HEK293 (cell line): ENCODE measurements around the gene PPIC.

Source experiments
- CTCF ChIA-PET: fragments of 350-600 bp; formaldehyde crosslinking; extraction: SDS; loops from one replicate; lab custom pipeline; 2021; ENCODE audit warnings: antibody characterized with exemption; lab: Yijun Ruan, JAX
- POLR2A ChIA-PET: fragments of 300-600 bp; formaldehyde crosslinking; extraction: SDS; loops from one replicate; lab custom pipeline; 2020; ENCODE audit warnings: antibody characterized with exemption, inconsistent platforms; lab: Yijun Ruan, JAX
- H3K27ac ChIP-seq: fragments of 200-500 bp; sonication (Bioruptor generic); 2 replicates; pipeline ENCODE4 v1.5.1; 2014; ENCODE audit warnings: low read depth, low read length, control low read depth, inconsistent platforms; ENCODE audit errors: extremely low read depth
- H3K36me3 ChIP-seq, 2 experiments: fragments of 200-500 bp in 1 of 2; sonication (Bioruptor generic) in 1 of 2; 1 replicate in 1 of 2; 2 replicates in 1 of 2; pipeline ENCODE4 v1.5.1; 2014 to 2017; ENCODE audit warnings: inconsistent platforms in 2 of 2, low read length in 2 of 2; ENCODE audit not compliant: control insufficient read depth in 2 of 2, insufficient read depth in 1 of 2
- H3K4me1 ChIP-seq: fragments of 200-500 bp; sonication (Bioruptor generic); 2 replicates; pipeline ENCODE4 v1.5.1; 2014; ENCODE audit warnings: mild to moderate bottlenecking, low read length, inconsistent platforms; ENCODE audit not compliant: control insufficient read depth, insufficient read depth
- H3K4me3 ChIP-seq: 2 replicates; pipeline ENCODE4 v1.5.1; 2011; ENCODE audit warnings: low read depth, mild to moderate bottlenecking, control low read depth, low read length, moderate library complexity
- H3K9me3 ChIP-seq: fragments of 200-500 bp; sonication (Bioruptor generic); 2 replicates; pipeline ENCODE4 v1.5.1; 2014; ENCODE audit warnings: low read depth, low read length, inconsistent platforms; ENCODE audit not compliant: control insufficient read depth, insufficient read depth
- ATF2 ChIP-seq: fragments of 450-650 bp; formaldehyde crosslinking; IDR thresholded peaks from 2 replicates; pipeline ENCODE4 v1.5.1; 2016; ENCODE audit warnings: missing biosample characterization, missing genetic modification characterization, low read depth
- GFI1B ChIP-seq: fragments of 450-650 bp; formaldehyde crosslinking; IDR thresholded peaks from 2 replicates; pipeline ENCODE4 v1.5.1; 2016; ENCODE audit warnings: missing biosample characterization, missing genetic modification characterization
- INSM2 ChIP-seq: fragments of 450-650 bp; formaldehyde crosslinking; IDR thresholded peaks from 2 replicates; pipeline ENCODE4 v1.5.1; 2016; ENCODE audit warnings: missing biosample characterization, missing genetic modification characterization
- KLF16 ChIP-seq: fragments of 450-650 bp; formaldehyde crosslinking; IDR thresholded peaks from 2 replicates; pipeline ENCODE4 v1.5.1; 2017; ENCODE audit warnings: missing biosample characterization, missing genetic modification characterization
- PRDM2 ChIP-seq: fragments of 450-650 bp; formaldehyde crosslinking; IDR thresholded peaks from 2 replicates; pipeline ENCODE4 v1.5.1; 2016; ENCODE audit warnings: missing biosample characterization, missing genetic modification characterization, borderline replicate concordance
- SALL2 ChIP-seq: fragments of 450-650 bp; formaldehyde crosslinking; IDR thresholded peaks from 2 replicates; pipeline ENCODE4 v1.5.0; 2017; ENCODE audit warnings: missing biosample characterization, mild to moderate bottlenecking, missing genetic modification characterization, borderline replicate concordance
- SCRT1 ChIP-seq: fragments of 450-650 bp; formaldehyde crosslinking; IDR thresholded peaks from 2 replicates; pipeline ENCODE4 v1.5.1; 2016; ENCODE audit warnings: missing biosample characterization, missing genetic modification characterization, borderline replicate concordance
- TSHZ1 ChIP-seq: fragments of 450-650 bp; formaldehyde crosslinking; IDR thresholded peaks from 2 replicates; pipeline ENCODE4 v1.5.1; 2016; ENCODE audit warnings: missing biosample characterization, missing genetic modification characterization, borderline replicate concordance
- ZEB2 ChIP-seq: fragments of 450-650 bp; formaldehyde crosslinking; IDR thresholded peaks from 2 replicates; pipeline ENCODE4 v1.5.1; 2016; ENCODE audit warnings: missing biosample characterization, missing genetic modification characterization
- ZFP41 ChIP-seq: fragments of 450-650 bp; formaldehyde crosslinking; IDR thresholded peaks from 2 replicates; pipeline ENCODE4 v1.5.1; 2016; ENCODE audit warnings: missing biosample characterization, missing genetic modification characterization, borderline replicate concordance
- ZNF146 ChIP-seq: fragments of 450-650 bp; formaldehyde crosslinking; IDR thresholded peaks from 2 replicates; pipeline ENCODE4 v1.5.1; 2016; ENCODE audit warnings: missing biosample characterization, missing genetic modification characterization
- ZNF335 ChIP-seq: fragments of 450-650 bp; formaldehyde crosslinking; conservative IDR thresholded peaks from 2 replicates; pipeline ENCODE4 v1.5.1; 2016; ENCODE audit warnings: missing biosample characterization, missing genetic modification characterization
- ZNF501 ChIP-seq: fragments of 450-650 bp; formaldehyde crosslinking; IDR thresholded peaks from 2 replicates; pipeline ENCODE4 v1.5.1; 2016; ENCODE audit warnings: missing biosample characterization, missing genetic modification characterization
- ZNF610 ChIP-seq: fragments of 450-650 bp; formaldehyde crosslinking; IDR thresholded peaks from 2 replicates; pipeline ENCODE4 v1.5.1; 2016; ENCODE audit warnings: missing biosample characterization, missing genetic modification characterization, borderline replicate concordance
- ZNF677 ChIP-seq: fragments of 450-650 bp; IDR thresholded peaks from 2 replicates; pipeline ENCODE4 v1.5.0; 2018; ENCODE audit warnings: missing biosample characterization, mild to moderate bottlenecking, missing genetic modification characterization, moderate library complexity
- ZSCAN16 ChIP-seq: fragments of 450-650 bp; formaldehyde crosslinking; IDR thresholded peaks from 2 replicates; pipeline ENCODE4 v1.5.1; 2016; ENCODE audit warnings: missing biosample characterization, missing genetic modification characterization
- ZSCAN4 ChIP-seq: fragments of 450-650 bp; formaldehyde crosslinking; IDR thresholded peaks from 2 replicates; pipeline ENCODE4 v1.5.1; 2017; ENCODE audit warnings: missing biosample characterization, missing genetic modification characterization
- TF ChIP-seq, protein P1 (sequence below): fragments of 450-650 bp; IDR thresholded peaks from 2 replicates; pipeline ENCODE4 v1.5.1; 2018; ENCODE audit warnings: missing biosample characterization, missing genetic modification characterization

PPIC gene

GRCh38 chr5:123036391-123037103 is at the start of gene PPIC:
Gene PPIC, minus strand, starts transcription at chr5:123036725. Its CDS starts 100 bp downstream, at chr5:123036625.
- Histone ChIP-seq H3K9me3 (no peaks in the 10 kb centered on the region), H3K36me3 (no peaks in the 10 kb centered on the region), H3K4me3 (peak within 1 kb of the TSS; percentile 86), H3K27ac (peak within 1 kb of the TSS; percentile 80), H3K4me1 (peaks cover 7% of the 10 kb centered on the region)
- CTCF ChIA-PET: interaction anchor here (0.6 kb wide), 1 partner anchor 387 kb away, joined by 3 read pairs; no protein-coding TSS in a partner anchor
- POLR2A ChIA-PET: interaction anchor here (1.4 kb wide), 1 partner anchor 53 kb away, joined by 3 read pairs; no protein-coding TSS in a partner anchor
- TF ChIP-seq, protein P1, sequence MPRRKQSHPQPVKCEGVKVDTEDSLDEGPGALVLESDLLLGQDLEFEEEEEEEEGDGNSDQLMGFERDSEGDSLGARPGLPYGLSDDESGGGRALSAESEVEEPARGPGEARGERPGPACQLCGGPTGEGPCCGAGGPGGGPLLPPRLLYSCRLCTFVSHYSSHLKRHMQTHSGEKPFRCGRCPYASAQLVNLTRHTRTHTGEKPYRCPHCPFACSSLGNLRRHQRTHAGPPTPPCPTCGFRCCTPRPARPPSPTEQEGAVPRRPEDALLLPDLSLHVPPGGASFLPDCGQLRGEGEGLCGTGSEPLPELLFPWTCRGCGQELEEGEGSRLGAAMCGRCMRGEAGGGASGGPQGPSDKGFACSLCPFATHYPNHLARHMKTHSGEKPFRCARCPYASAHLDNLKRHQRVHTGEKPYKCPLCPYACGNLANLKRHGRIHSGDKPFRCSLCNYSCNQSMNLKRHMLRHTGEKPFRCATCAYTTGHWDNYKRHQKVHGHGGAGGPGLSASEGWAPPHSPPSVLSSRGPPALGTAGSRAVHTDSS (tag by site-specific recombination): no peak
- peak; percentile 86 for TF ChIP-seq ZEB2 (tag by site-specific recombination)
- TF ChIP-seq PRDM2 (tag by site-specific recombination): no peak
- TF ChIP-seq ZNF501 (tag by site-specific recombination): peak; percentile 69
- TF ChIP-seq INSM2 (tag by site-specific recombination): no peak
- TF ChIP-seq ZNF335: peak; percentile 89
- no peak for TF ChIP-seq SCRT1 (tag by site-specific recombination)
- TF ChIP-seq SALL2: no peak
- 0 out of 2 replicates have a peak, but pooled peaks have one; percentile 62 for TF ChIP-seq ZNF610 (tag by site-specific recombination)
- TF ChIP-seq ZSCAN16 (tag by site-specific recombination): no peak
- TF ChIP-seq ATF2 (tag by site-specific recombination): no peak
- TF ChIP-seq ZNF677 (tag by site-specific recombination): no peak
- no peak for TF ChIP-seq TSHZ1 (tag by site-specific recombination)
- TF ChIP-seq GFI1B: no peak
- no peak for TF ChIP-seq ZSCAN4
- TF ChIP-seq ZFP41 (tag by site-specific recombination): no peak
- no peak; the same call in none of the 2 replicates for TF ChIP-seq KLF16 (tag by site-specific recombination)
- no peak for TF ChIP-seq ZNF146 (tag by site-specific recombination)
